Astrocyte (in vitro differentiated cells and primary cell): Measurements from ENCODE around the gene HNF1B. TPM values are rescaled to one million over a fixed set of nuclear protein-coding genes. Genes with fewer than 3 reads are reported as not detected.

Experiments
- DNase-seq: peaks from one replicate; pipeline ENCODE4 v3.0.0-alpha.2; 2010; ENCODE audit warnings: low read depth
- FAIRE-seq: peaks from 2 replicates; lab custom pipeline; 2011; peaks lifted over from hg19 to GRCh38; lab: Jason Lieb, UNC
- H2AFZ ChIP-seq: 2 replicates; pipeline ENCODE4 v1.6.0; 2012; ENCODE audit warnings: low read depth, low read length, inconsistent platforms
- H3K27ac ChIP-seq: 2 replicates; pipeline ENCODE4 v1.5.1; 2011; ENCODE audit warnings: low read depth, low read length, inconsistent platforms
- H3K27me3 ChIP-seq: 2 replicates; pipeline ENCODE4 v1.6.0; 2011; ENCODE audit warnings: low read length, inconsistent platforms; ENCODE audit not compliant: insufficient read depth
- H3K36me3 ChIP-seq: 2 replicates; pipeline ENCODE4 v1.5.1; 2011; ENCODE audit warnings: low read length, inconsistent platforms; ENCODE audit not compliant: insufficient read depth
- H3K4me1 ChIP-seq: 2 replicates; pipeline ENCODE4 v1.5.1; 2011; ENCODE audit warnings: low read length, inconsistent platforms; ENCODE audit not compliant: insufficient read depth
- H3K4me2 ChIP-seq: 2 replicates; pipeline ENCODE4 v1.6.0; 2012; ENCODE audit warnings: low read length, inconsistent platforms
- H3K4me3 ChIP-seq: 2 replicates; pipeline ENCODE4 v1.5.1; 2011; ENCODE audit warnings: low read depth, mild to moderate bottlenecking, low read length, inconsistent platforms; ENCODE audit not compliant: insufficient read depth
- H3K79me2 ChIP-seq: 2 replicates; pipeline ENCODE4 v1.6.0; 2012; ENCODE audit warnings: mild to moderate bottlenecking, low read length, inconsistent platforms; ENCODE audit not compliant: insufficient read depth
- H3K9ac ChIP-seq: 2 replicates; pipeline ENCODE4 v1.6.0; 2012; ENCODE audit warnings: mild to moderate bottlenecking, low read length, inconsistent platforms
- H3K9me3 ChIP-seq: 2 replicates; pipeline ENCODE4 v1.5.1; 2012; ENCODE audit warnings: low read depth, mild to moderate bottlenecking, low read length, inconsistent platforms; ENCODE audit not compliant: insufficient read depth
- H4K20me1 ChIP-seq: 2 replicates; pipeline ENCODE4 v1.6.0; 2012; ENCODE audit warnings: low read length, inconsistent platforms; ENCODE audit not compliant: insufficient read depth
- H3K27ac Mint-ChIP-seq: one replicate; pipeline ENCODE4 v1.8.0; 2021; ENCODE audit warnings: mild to moderate bottlenecking, mixed read lengths; ENCODE audit not compliant: unreplicated experiment
- H3K27me3 Mint-ChIP-seq: one replicate; pipeline ENCODE4 v1.8.0; 2021; ENCODE audit warnings: low read depth, mixed read lengths; ENCODE audit not compliant: unreplicated experiment
- H3K36me3 Mint-ChIP-seq: one replicate; pipeline ENCODE4 v1.8.0; 2021; ENCODE audit warnings: low read depth, mixed read lengths; ENCODE audit not compliant: unreplicated experiment
- H3K4me1 Mint-ChIP-seq: one replicate; pipeline ENCODE4 v1.8.0; 2021; ENCODE audit warnings: low read depth, mixed read lengths; ENCODE audit not compliant: unreplicated experiment
- H3K4me3 Mint-ChIP-seq: one replicate; pipeline ENCODE4 v1.8.0; 2021; ENCODE audit warnings: mild to moderate bottlenecking, moderate library complexity, mixed read lengths; ENCODE audit not compliant: unreplicated experiment
- H3K9me3 Mint-ChIP-seq: one replicate; pipeline ENCODE4 v1.8.0; 2021; ENCODE audit warnings: mild to moderate bottlenecking, mixed read lengths; ENCODE audit not compliant: unreplicated experiment
- CTCF ChIP-seq: IDR thresholded peaks from 2 replicates; pipeline ENCODE4 v1.5.1; 2011; ENCODE audit warnings: low read depth, mild to moderate bottlenecking, inconsistent platforms, low read length, moderate library complexity; ENCODE audit not compliant: insufficient read depth
- EZH2 ChIP-seq: IDR thresholded peaks from 2 replicates; pipeline ENCODE4 v1.6.1; 2012; ENCODE audit warnings: mild to moderate bottlenecking, low read length, inconsistent platforms; ENCODE audit not compliant: insufficient read depth
- total RNA-seq: library from RNA; stranded (reverse); gene quantifications from 2 replicates; pipeline ENCODE4 v1.2.1, GENCODE V29; 2021

HNF1B gene
- total RNA-seq, 1 donor from 2014 or later, result 15.6 TPM

GRCh38 chr17:37789021-37789565 lies 44.2 kb upstream of the HNF1B start:
- FAIRE-seq, result no peak
- peaks cover 21% of the 10 kb centered on the region for H3K4me1 ChIP-seq
- H3K4me2 ChIP-seq, result no peak overlapping the region
- H3K9me3 ChIP-seq, result no peaks in the 10 kb centered on the region
- H3K79me2 ChIP-seq, result no peaks in the 10 kb centered on the region
- H3K27me3 ChIP-seq, result no peaks in the 10 kb centered on the region
- H4K20me1 ChIP-seq, result no peaks in the 10 kb centered on the region
- peaks cover 21% of the 10 kb centered on the region for H3K4me1 Mint-ChIP-seq
- no peak for TF ChIP-seq EZH2
- TF ChIP-seq CTCF, result no peak
- no peak overlapping the region for H3K4me3 Mint-ChIP-seq
- no peaks in the 10 kb centered on the region for H3K9me3 Mint-ChIP-seq
- H3K36me3 Mint-ChIP-seq, result no peaks in the 10 kb centered on the region
- no peak for DNase-seq
- peaks cover 6% of the 10 kb centered on the region for H3K27me3 Mint-ChIP-seq
- H3K36me3 ChIP-seq, result no peaks in the 10 kb centered on the region
- no peak overlapping the region for H3K27ac Mint-ChIP-seq
- H3K4me3 ChIP-seq, result no peak overlapping the region
- no peak overlapping the region for H2AFZ ChIP-seq
- H3K27ac ChIP-seq, result no peak overlapping the region
- no peak overlapping the region for H3K9ac ChIP-seq

GRCh38 chr17:37788526-37788925 lies 43.7 kb upstream of the HNF1B start:
- H3K4me1 Mint-ChIP-seq, result peaks cover 21% of the 10 kb centered on the region
- Histone ChIP-seq H3K9me3 (no peaks in the 10 kb centered on the region), H3K27me3 (no peaks in the 10 kb centered on the region), H3K4me1 (peaks cover 21% of the 10 kb centered on the region), H3K36me3 (no peaks in the 10 kb centered on the region), H2AFZ (no peak overlapping the region), H4K20me1 (no peaks in the 10 kb centered on the region), H3K4me3 (no peak overlapping the region), H3K4me2 (no peak overlapping the region), H3K27ac (no peak overlapping the region), H3K79me2 (no peaks in the 10 kb centered on the region), H3K9ac (no peak overlapping the region)
- no peaks in the 10 kb centered on the region for H3K36me3 Mint-ChIP-seq
- peaks cover 6% of the 10 kb centered on the region for H3K27me3 Mint-ChIP-seq
- H3K9me3 Mint-ChIP-seq, result no peaks in the 10 kb centered on the region
- no peak overlapping the region for H3K4me3 Mint-ChIP-seq
- FAIRE-seq, result no peak
- H3K27ac Mint-ChIP-seq, result peak overlapping the region; percentile 82
- DNase-seq, result no peak
- TF ChIP-seq EZH2, result no peak
- TF ChIP-seq CTCF, result no peak

- Histone ChIP-seq H3K4me2 (peak overlapping the region; percentile 15), H2AFZ (peak overlapping the region; percentile 0), H3K79me2 (no peaks in the 10 kb centered on the region), H3K27me3 (no peaks in the 10 kb centered on the region), H3K9me3 (no peaks in the 10 kb centered on the region), H3K4me3 (no peak overlapping the region), H3K9ac (no peak overlapping the region), H3K36me3 (no peaks in the 10 kb centered on the region), H3K27ac (no peak overlapping the region), H4K20me1 (no peaks in the 10 kb centered on the region), H3K4me1 (peaks cover 12% of the 10 kb centered on the region)
- peaks cover 8% of the 10 kb centered on the region for H3K27me3 Mint-ChIP-seq
- FAIRE-seq (no peak), DNase-seq (peak; percentile 59)
- no peaks in the 10 kb centered on the region for H3K9me3 Mint-ChIP-seq
- H3K4me3 Mint-ChIP-seq, result no peak overlapping the region
- TF ChIP-seq EZH2 (no peak), CTCF (no peak)
- no peak overlapping the region for H3K27ac Mint-ChIP-seq
- no peaks in the 10 kb centered on the region for H3K36me3 Mint-ChIP-seq
- H3K4me1 Mint-ChIP-seq, result peaks cover 13% of the 10 kb centered on the region
These were observed 42.3 kb upstream of the HNF1B start for GRCh38 chr17:37787055-37787757.
